ENCODE results near the gene ZNF385C. TPM values are rescaled to one million over a fixed set of nuclear protein-coding genes. Genes with fewer than 3 reads are reported as not detected.
A peak's percentile ranks its signal among the peaks of the same experiment; 100 is the strongest.

ZNF385C gene
- total RNA-seq, 6 experiments from 2014 or later, result 0.11 to 1.2 (median 0.11) TPM; not detected in 3

GRCh38 chr17:42122371-42123303 is 24.4 kb upstream of the ZNF385C start, which contains the start of gene HSPB9:
Gene HSPB9, plus strand, starts transcription at chr17:42122804. Its CDS starts 47 bp downstream, at chr17:42122851.
- Histone ChIP-seq H3K36me3 (peaks cover 0 to 26% (median 9%) of the 10 kb centered on the region in 4 donors), H3K27me3 (no peaks in the 10 kb centered on the region), H3K4me3 (peak within 1 kb of the TSS; percentile 21 to 74 (median 51)), H3K4me1 (peaks cover 0 to 23% (median 2%) of the 10 kb centered on the region in 4 donors), H3K9me3 (no peaks in the 10 kb centered on the region), H3K27ac (peak within 1 kb of the TSS; percentile 50 to 79 (median 66))
- 40% methylated on average over 2 of the region's 61 CpGs for whole genome bisulfite sequencing (ENCODE audit: insufficient coverage, low coverage, low lambda C conversion rate, missing lambda C conversion rate)
- TF ChIP-seq, protein P1, sequence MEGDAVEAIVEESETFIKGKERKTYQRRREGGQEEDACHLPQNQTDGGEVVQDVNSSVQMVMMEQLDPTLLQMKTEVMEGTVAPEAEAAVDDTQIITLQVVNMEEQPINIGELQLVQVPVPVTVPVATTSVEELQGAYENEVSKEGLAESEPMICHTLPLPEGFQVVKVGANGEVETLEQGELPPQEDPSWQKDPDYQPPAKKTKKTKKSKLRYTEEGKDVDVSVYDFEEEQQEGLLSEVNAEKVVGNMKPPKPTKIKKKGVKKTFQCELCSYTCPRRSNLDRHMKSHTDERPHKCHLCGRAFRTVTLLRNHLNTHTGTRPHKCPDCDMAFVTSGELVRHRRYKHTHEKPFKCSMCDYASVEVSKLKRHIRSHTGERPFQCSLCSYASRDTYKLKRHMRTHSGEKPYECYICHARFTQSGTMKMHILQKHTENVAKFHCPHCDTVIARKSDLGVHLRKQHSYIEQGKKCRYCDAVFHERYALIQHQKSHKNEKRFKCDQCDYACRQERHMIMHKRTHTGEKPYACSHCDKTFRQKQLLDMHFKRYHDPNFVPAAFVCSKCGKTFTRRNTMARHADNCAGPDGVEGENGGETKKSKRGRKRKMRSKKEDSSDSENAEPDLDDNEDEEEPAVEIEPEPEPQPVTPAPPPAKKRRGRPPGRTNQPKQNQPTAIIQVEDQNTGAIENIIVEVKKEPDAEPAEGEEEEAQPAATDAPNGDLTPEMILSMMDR (IDR thresholded peaks at IDR 0.05), result peak in 2 of 4 donors; percentile 14 to 26
- TF ChIP-seq POLR2A (IDR thresholded peaks at IDR 0.05), result peak; percentile 46
- intact Hi-C loops (cut with DNase I), result loop anchor here in 1 of 2 donors (10.0 kb wide), 1 partner anchor 52 kb away; no protein-coding TSS in a partner anchor
- ATAC-seq (peak; percentile 69 to 82 (median 76)), DNase-seq (peak; percentile 82 to 88 (median 88))

GRCh38 chr17:42120770-42121769 is 22.8 kb upstream of the ZNF385C start, which contains the start of gene KAT2A:
Gene KAT2A, minus strand, starts transcription at chr17:42121367. Its CDS starts 63 bp downstream, at chr17:42121304.
- Histone ChIP-seq H3K4me3 (peak within 1 kb of the TSS; percentile 70 to 74 (median 71)), H3K36me3 (peaks cover 0 to 18% (median 5%) of the 10 kb centered on the region in 4 donors), H3K27ac (peak within 1 kb of the TSS; percentile 50 to 79 (median 66)), H3K27me3 (no peaks in the 10 kb centered on the region), H3K9me3 (no peaks in the 10 kb centered on the region), H3K4me1 (peaks cover 0 to 29% (median 4%) of the 10 kb centered on the region in 4 donors)
- peak; percentile 85 to 89 (median 88) for DNase-seq
- intact Hi-C loops (cut with DNase I), result loop anchor here in 1 of 2 donors (10.0 kb wide), 1 partner anchor 54 kb away; no protein-coding TSS in a partner anchor
- 4% methylated on average over 17 of the region's 57 CpGs for WGBS (ENCODE audit: insufficient coverage, low coverage, low lambda C conversion rate, missing lambda C conversion rate)
- peak; percentile 73 to 80 (median 80) for ATAC-seq
- TF ChIP-seq POLR2A (IDR thresholded peaks at IDR 0.05), result peak; percentile 28
- TF ChIP-seq, protein P1 (IDR thresholded peaks at IDR 0.05), result no peak

GRCh38 chr17:42120161-42120769 is 22.0 kb upstream of the ZNF385C start:
- no peak overlapping the region for H3K27ac ChIP-seq
- intact Hi-C loops (cut with DNase I), result loop anchor here in 1 of 2 donors (10.0 kb wide), 1 partner anchor 55 kb away; no protein-coding TSS in a partner anchor
- ATAC-seq, result no peak
- peaks cover 0 to 35% (median 5%) of the 10 kb centered on the region in 4 donors for H3K4me1 ChIP-seq
- H3K27me3 ChIP-seq, result no peaks in the 10 kb centered on the region
- 45% methylated on average over 5 of the region's 7 CpGs for WGBS (ENCODE audit: insufficient coverage, low coverage, low lambda C conversion rate, missing lambda C conversion rate)
- no peaks in the 10 kb centered on the region for H3K9me3 ChIP-seq
- no peak for DNase-seq
- TF ChIP-seq, protein P1 (IDR thresholded peaks at IDR 0.05), result no peak
- no peak for TF ChIP-seq POLR2A (IDR thresholded peaks at IDR 0.05)
- peaks cover 0 to 10% (median 2%) of the 10 kb centered on the region in 4 donors for H3K36me3 ChIP-seq
- H3K4me3 ChIP-seq, result peak overlapping the region; percentile 70 to 74 (median 71)
